Measurements from ENCODE around the gene RBCK1.

Gene RBCK1

DNA sequence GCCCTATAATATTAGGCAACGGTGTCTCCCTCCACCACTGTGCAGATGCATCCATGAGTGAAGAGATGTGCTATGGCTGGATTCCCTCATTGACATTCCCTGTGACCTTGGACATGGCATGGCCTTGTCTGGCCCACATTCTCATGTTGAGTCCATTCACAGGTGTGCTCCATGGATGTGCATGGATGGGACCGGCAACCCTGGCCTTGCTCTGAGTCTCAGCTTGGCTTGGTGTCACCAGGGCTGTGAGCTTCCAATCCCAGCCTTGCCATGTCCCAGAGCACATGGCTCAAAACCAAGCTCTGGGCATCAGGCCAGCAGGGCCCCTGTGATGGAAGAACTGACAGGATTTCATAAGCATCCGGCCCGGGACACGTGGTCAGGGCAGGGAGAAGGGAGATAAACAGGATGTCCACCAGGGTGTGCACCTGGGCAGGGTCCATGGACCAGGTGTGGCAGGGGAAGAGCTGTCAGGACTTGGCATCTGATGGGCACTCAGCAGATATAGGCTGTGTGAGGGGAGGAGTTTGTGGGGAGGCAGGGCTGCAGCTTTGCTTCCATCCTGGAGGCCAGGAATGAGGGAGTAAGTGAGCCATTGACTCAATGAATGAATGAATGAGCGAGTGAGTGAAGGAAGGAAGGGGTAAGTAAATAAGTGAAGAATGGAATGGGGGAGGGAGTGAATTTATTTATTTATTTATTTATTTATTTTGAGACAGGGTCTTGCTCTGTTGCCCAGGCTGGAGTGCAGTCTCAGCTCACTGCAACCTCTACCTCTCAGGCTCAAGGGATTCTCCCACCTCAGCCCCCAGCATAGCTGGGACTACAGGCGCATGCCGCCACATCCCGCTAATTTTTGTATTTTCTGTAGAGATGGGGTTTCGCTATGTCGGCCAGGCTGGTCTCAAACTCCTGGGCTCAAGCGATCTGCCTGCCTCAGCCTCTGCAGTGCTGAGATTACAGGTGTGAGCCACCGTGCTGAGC lies 45.5 kb upstream of the RBCK1 start:
- H3F3A ChIP-seq (ENCODE audit: low read depth), result no peaks in the 10 kb centered on the region
- H3K9me2 ChIP-seq (replicated peaks; ENCODE audit: low read depth, low read length), result no peaks in the 10 kb centered on the region
- no peak overlapping the region for H3K9ac ChIP-seq (ENCODE audit: low read depth, low read length, poor library complexity, severe bottlenecking)
- H3K4me3 ChIP-seq (ENCODE audit: low read length, poor library complexity, severe bottlenecking), result no peak overlapping the region
- H3K4me1 ChIP-seq (ENCODE audit: insufficient read depth, low read length, poor library complexity, severe bottlenecking), result peaks cover 14% of the 10 kb centered on the region
- no peaks in the 10 kb centered on the region for H3K79me2 ChIP-seq (ENCODE audit: insufficient read depth, low read length)
- H2AFZ ChIP-seq (ENCODE audit: low read length), result no peak overlapping the region
- H3K36me3 ChIP-seq (ENCODE audit: insufficient read depth, low read length), result no peaks in the 10 kb centered on the region
- no peak overlapping the region for H3K4me2 ChIP-seq (ENCODE audit: low read depth, low read length, poor library complexity, severe bottlenecking)
- no peaks in the 10 kb centered on the region for H4K20me1 ChIP-seq (ENCODE audit: insufficient read depth, low read length, poor library complexity, severe bottlenecking)
- H3K9me3 ChIP-seq (ENCODE audit: insufficient read depth, low read depth, low read length), result no peaks in the 10 kb centered on the region
- TF ChIP-seq EZH2phosphoT487 (IDR thresholded peaks at IDR 0.05; ENCODE audit: borderline replicate concordance), result no peak
- TF ChIP-seq, protein P1, sequence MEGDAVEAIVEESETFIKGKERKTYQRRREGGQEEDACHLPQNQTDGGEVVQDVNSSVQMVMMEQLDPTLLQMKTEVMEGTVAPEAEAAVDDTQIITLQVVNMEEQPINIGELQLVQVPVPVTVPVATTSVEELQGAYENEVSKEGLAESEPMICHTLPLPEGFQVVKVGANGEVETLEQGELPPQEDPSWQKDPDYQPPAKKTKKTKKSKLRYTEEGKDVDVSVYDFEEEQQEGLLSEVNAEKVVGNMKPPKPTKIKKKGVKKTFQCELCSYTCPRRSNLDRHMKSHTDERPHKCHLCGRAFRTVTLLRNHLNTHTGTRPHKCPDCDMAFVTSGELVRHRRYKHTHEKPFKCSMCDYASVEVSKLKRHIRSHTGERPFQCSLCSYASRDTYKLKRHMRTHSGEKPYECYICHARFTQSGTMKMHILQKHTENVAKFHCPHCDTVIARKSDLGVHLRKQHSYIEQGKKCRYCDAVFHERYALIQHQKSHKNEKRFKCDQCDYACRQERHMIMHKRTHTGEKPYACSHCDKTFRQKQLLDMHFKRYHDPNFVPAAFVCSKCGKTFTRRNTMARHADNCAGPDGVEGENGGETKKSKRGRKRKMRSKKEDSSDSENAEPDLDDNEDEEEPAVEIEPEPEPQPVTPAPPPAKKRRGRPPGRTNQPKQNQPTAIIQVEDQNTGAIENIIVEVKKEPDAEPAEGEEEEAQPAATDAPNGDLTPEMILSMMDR (conservative IDR thresholded peaks at IDR 0.05; ENCODE audit: low read length), result peak; percentile 43
- H3K27me3 ChIP-seq (ENCODE audit: insufficient read depth, low read length, poor library complexity, severe bottlenecking), result no peaks in the 10 kb centered on the region

DNA sequence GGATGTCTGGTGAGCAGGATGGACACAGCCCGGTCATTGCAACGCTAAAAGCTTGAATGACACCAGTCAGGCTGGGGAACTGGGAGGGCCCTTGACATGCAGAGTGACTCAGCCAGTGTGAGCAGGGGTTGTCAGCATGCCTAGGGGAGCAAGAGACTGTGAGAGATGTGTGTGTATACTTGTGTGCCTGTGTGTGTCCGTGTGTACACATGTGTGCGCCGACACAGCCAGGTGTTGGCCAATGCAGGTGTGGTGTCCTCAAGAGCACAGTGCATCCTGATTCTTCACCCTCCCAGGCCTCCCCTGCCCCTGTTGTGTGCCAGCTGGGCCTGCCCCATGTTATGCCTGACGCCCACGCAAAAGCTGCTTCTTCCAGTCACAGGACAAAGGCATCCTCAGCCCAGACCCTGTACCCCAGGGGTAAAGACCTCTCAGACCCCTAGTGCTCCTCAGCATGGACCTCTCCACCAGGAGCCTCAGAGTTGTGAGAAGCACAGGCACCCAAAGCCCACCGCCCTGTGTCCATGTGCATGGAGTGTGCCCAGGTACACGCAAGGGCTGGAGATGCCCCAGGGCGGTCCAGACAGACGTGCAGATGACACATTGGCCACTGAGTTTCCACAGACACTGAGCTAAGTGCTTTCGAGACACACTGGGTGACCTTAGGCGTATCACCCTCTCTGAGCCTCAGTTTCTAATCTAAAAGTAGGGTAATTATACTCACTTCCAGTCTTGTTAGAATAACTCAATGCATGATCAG lies 44.6 kb upstream of the RBCK1 start:
- Histone ChIP-seq H3K9ac (ENCODE audit: low read depth, low read length, poor library complexity, severe bottlenecking) (no peak overlapping the region), H3K36me3 (ENCODE audit: insufficient read depth, low read length) (no peaks in the 10 kb centered on the region), H3K27me3 (ENCODE audit: insufficient read depth, low read length, poor library complexity, severe bottlenecking) (no peaks in the 10 kb centered on the region), H3K4me3 (ENCODE audit: low read length, poor library complexity, severe bottlenecking) (no peak overlapping the region), H3F3A (ENCODE audit: low read depth) (no peaks in the 10 kb centered on the region), H3K4me1 (ENCODE audit: insufficient read depth, low read length, poor library complexity, severe bottlenecking) (peaks cover 14% of the 10 kb centered on the region), H3K9me2 (replicated peaks; ENCODE audit: low read depth, low read length) (no peaks in the 10 kb centered on the region), H2AFZ (ENCODE audit: low read length) (no peak overlapping the region), H3K9me3 (ENCODE audit: insufficient read depth, low read depth, low read length) (no peaks in the 10 kb centered on the region), H3K79me2 (ENCODE audit: insufficient read depth, low read length) (no peaks in the 10 kb centered on the region), H4K20me1 (ENCODE audit: insufficient read depth, low read length, poor library complexity, severe bottlenecking) (no peaks in the 10 kb centered on the region), H3K4me2 (ENCODE audit: low read depth, low read length, poor library complexity, severe bottlenecking) (no peak overlapping the region)
- TF ChIP-seq EZH2phosphoT487 (IDR thresholded peaks at IDR 0.05; ENCODE audit: borderline replicate concordance), result no peak
- TF ChIP-seq, protein P1 (conservative IDR thresholded peaks at IDR 0.05; ENCODE audit: low read length), result no peak

DNA sequence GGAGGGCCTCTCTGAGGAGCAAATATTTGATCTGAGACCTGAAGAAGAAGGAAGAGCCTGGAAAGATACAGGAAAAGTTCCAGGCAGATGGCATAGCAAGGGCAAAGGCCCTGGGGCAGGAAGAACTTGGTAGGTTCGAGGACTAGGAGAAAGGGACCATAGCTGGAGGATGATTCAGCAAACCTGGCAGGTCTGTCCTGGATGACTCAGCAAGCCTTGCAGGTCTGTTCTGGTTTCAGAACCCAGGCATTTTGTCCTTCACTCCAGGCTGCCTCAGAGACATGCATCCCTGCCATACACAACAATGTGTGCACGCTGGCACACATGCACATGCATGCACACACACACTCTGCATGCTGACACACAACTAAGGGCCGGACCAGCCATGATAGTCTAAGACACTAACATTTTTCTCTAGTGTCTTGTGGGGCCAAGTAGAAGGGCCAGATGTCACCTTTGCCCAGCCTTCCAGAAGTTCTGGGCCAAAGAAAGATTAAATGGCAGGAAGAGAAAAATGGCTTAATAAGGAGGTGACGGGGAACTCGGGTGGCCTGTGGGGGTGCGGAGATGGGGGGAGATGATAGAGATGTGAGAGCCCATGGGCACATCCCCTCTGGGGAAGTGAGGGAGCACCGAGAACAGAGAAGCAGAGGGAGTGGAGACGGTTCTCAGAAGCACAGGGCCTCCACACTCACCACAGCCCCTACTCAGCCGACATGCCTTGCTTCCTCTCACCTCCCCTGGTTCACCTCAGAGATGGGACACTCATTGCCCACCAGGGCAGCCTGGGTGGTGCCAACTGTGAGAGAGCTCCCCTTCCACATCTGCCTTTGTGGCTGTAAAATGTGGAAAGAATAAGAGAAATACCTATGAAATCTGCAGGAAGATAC lies 42.9 kb upstream of the RBCK1 start:
- no peaks in the 10 kb centered on the region for H4K20me1 ChIP-seq (ENCODE audit: insufficient read depth, low read length, poor library complexity, severe bottlenecking)
- no peak for TF ChIP-seq EZH2phosphoT487 (IDR thresholded peaks at IDR 0.05; ENCODE audit: borderline replicate concordance)
- TF ChIP-seq, protein P1 (conservative IDR thresholded peaks at IDR 0.05; ENCODE audit: low read length), result no peak
- no peaks in the 10 kb centered on the region for H3K79me2 ChIP-seq (ENCODE audit: insufficient read depth, low read length)
- no peaks in the 10 kb centered on the region for H3K9me2 ChIP-seq (replicated peaks; ENCODE audit: low read depth, low read length)
- H3K4me3 ChIP-seq (ENCODE audit: low read length, poor library complexity, severe bottlenecking), result no peak overlapping the region
- peaks cover 14% of the 10 kb centered on the region for H3K4me1 ChIP-seq (ENCODE audit: insufficient read depth, low read length, poor library complexity, severe bottlenecking)
- no peak overlapping the region for H3K4me2 ChIP-seq (ENCODE audit: low read depth, low read length, poor library complexity, severe bottlenecking)
- no peaks in the 10 kb centered on the region for H3K9me3 ChIP-seq (ENCODE audit: insufficient read depth, low read depth, low read length)
- H3K36me3 ChIP-seq (ENCODE audit: insufficient read depth, low read length), result no peaks in the 10 kb centered on the region
- H3K9ac ChIP-seq (ENCODE audit: low read depth, low read length, poor library complexity, severe bottlenecking), result no peak overlapping the region
- no peak overlapping the region for H2AFZ ChIP-seq (ENCODE audit: low read length)
- H3K27me3 ChIP-seq (ENCODE audit: insufficient read depth, low read length, poor library complexity, severe bottlenecking), result no peaks in the 10 kb centered on the region
- no peaks in the 10 kb centered on the region for H3F3A ChIP-seq (ENCODE audit: low read depth)
